Fibroblast of villous mesenchyme (primary cell): ENCODE measurements around the gene GLP1R. TPM values are rescaled to one million over a fixed set of nuclear protein-coding genes. Genes with fewer than 3 reads are reported as not detected.
A peak's percentile ranks its signal among the peaks of the same experiment; 100 is the strongest.

Experiments
- DNase-seq: peaks from one replicate; pipeline ENCODE4 v3.0.0-alpha.2; 2010; ENCODE audit warnings: low read depth
- H3K4me3 ChIP-seq: 2 replicates; pipeline ENCODE4 v1.5.1; 2011; ENCODE audit warnings: low read depth, mild to moderate bottlenecking, low read length
- CTCF ChIP-seq: IDR thresholded peaks from 2 replicates; pipeline ENCODE4 v1.5.1; 2012; ENCODE audit warnings: low read depth, mild to moderate bottlenecking, low read length; ENCODE audit not compliant: insufficient read depth
- total RNA-seq: library from RNA; depleted of rRNA; stranded (reverse); fragments of >200 nt; gene quantifications from 2 replicates; pipeline ENCODE4 v1.2.3, GENCODE V29; 2012

The GLP1R gene
- total RNA-seq: not detected in 2 replicates

- TF ChIP-seq CTCF: no peak
- no peak within 1 kb of the TSS for H3K4me3 ChIP-seq
- DNase-seq: no peak
These were observed at the start of gene GLP1R for GRCh38 chr6:39048481-39049399. GLP1R (plus strand) TSS chr6:39048781; CDS start chr6:39048841, 60 bp downstream.

GRCh38 chr6:39003072-39003471 is 45.5 kb upstream of the GLP1R start:
- TF ChIP-seq CTCF: peak; percentile 19
- no peak for DNase-seq
- no peak overlapping the region for H3K4me3 ChIP-seq

GRCh38 chr6:39003492-39003891 is 45.1 kb upstream of the GLP1R start:
- no peak for DNase-seq
- no peak for TF ChIP-seq CTCF
- H3K4me3 ChIP-seq: no peak overlapping the region

- no peak for DNase-seq
- H3K4me3 ChIP-seq: no peak overlapping the region
- TF ChIP-seq CTCF: no peak
These were observed 43.8 kb upstream of the GLP1R start for GRCh38 chr6:39004801-39005200.

GRCh38 chr6:39005774-39006173 is 42.8 kb upstream of the GLP1R start:
- DNase-seq: no peak
- H3K4me3 ChIP-seq: no peak overlapping the region
- TF ChIP-seq CTCF: no peak

- H3K4me3 ChIP-seq: no peak overlapping the region
- TF ChIP-seq CTCF: no peak
These were observed 41.0 kb upstream of the GLP1R start for GRCh38 chr6:39007575-39007974.

More at GRCh38 chr6:39007575-39007974, 41.0 kb upstream of the GLP1R start:
- DNase-seq: no peak
